HUES6 (cell line): ENCODE measurements around the gene CHD5.

ENCODE experiments used
- H3K27ac ChIP-seq: 2 replicates; pipeline ENCODE4 v1.7.0; 2013; ENCODE audit warnings: low read depth, mild to moderate bottlenecking, low read length, inconsistent platforms
- H3K27me3 ChIP-seq: 2 replicates; pipeline ENCODE4 v1.6.1; 2013; ENCODE audit warnings: low read length; ENCODE audit not compliant: control insufficient read depth, insufficient read depth
- H3K36me3 ChIP-seq: 2 replicates; pipeline ENCODE4 v1.6.1; 2013; ENCODE audit warnings: low read length; ENCODE audit not compliant: control insufficient read depth, insufficient read depth
- H3K4me1 ChIP-seq: 2 replicates; pipeline ENCODE4 v1.6.1; 2013; ENCODE audit warnings: low read length; ENCODE audit not compliant: control insufficient read depth, insufficient read depth
- H3K4me3 ChIP-seq: 2 replicates; pipeline ENCODE4 v1.5.1; 2013; ENCODE audit warnings: low read depth, low read length
- H3K9ac ChIP-seq: one replicate; pipeline ENCODE4 v1.6.1; 2013; ENCODE audit warnings: mild to moderate bottlenecking, low read length
- H3K9me3 ChIP-seq: 2 replicates; pipeline ENCODE4 v1.6.1; 2013; ENCODE audit warnings: low read depth, low read length; ENCODE audit not compliant: control insufficient read depth, insufficient read depth

CHD5 gene

DNA sequence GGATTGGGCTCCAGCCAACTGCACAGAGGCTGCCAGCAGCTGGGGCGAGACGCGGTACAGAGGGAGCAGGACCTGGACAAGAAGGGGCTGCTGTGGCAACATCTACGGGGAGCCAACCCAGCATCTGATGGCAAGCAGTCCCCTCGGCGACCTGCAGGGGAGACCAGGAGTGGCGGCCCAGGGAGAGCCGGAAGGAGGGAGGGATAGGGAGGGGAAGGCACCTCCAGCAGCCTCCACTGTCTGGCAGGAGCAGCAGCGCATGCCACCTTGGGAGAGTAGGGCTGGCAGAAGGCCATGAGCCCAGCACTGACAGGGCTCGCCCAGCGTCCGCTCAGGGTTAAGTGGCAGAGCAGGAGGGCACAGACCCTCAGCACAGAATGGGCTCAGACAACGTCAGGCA lies 17.3 kb downstream of the CHD5 start:
- no peak overlapping the region for H3K9ac ChIP-seq
- H3K4me1 ChIP-seq = peaks cover 17% of the 10 kb centered on the region
- H3K9me3 ChIP-seq = no peaks in the 10 kb centered on the region
- H3K27ac ChIP-seq = no peak overlapping the region
- H3K27me3 ChIP-seq = peaks cover 13% of the 10 kb centered on the region; the same call in 1 of the 2 replicates
- no peaks in the 10 kb centered on the region for H3K36me3 ChIP-seq
- no peak overlapping the region for H3K4me3 ChIP-seq

DNA sequence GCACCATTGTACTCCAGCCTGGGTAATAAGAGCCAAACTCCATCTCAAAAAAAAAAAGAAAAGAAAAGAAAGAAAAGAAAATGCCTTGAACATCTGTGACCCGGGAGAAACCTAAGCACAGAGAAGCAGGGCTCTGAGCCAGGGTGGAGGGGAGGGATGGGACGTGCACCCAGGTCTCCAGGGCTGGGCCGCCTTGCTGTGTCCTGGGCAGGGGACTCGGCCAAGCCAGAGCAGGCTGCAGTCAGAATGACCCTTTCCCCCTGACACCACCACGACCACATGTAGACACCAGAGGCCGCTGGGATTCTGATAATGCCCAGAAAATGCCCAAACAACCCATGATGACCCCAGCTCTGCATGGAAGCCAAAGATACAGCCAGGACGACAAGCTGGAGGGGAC lies 17.8 kb downstream of the CHD5 start:
- no peak overlapping the region for H3K27ac ChIP-seq
- peaks cover 9% of the 10 kb centered on the region; the same call in 1 of the 2 replicates for H3K27me3 ChIP-seq
- H3K4me1 ChIP-seq = peaks cover 21% of the 10 kb centered on the region
- no peak overlapping the region for H3K9ac ChIP-seq
- no peaks in the 10 kb centered on the region for H3K9me3 ChIP-seq
- no peak overlapping the region for H3K4me3 ChIP-seq
- H3K36me3 ChIP-seq = no peaks in the 10 kb centered on the region

DNA sequence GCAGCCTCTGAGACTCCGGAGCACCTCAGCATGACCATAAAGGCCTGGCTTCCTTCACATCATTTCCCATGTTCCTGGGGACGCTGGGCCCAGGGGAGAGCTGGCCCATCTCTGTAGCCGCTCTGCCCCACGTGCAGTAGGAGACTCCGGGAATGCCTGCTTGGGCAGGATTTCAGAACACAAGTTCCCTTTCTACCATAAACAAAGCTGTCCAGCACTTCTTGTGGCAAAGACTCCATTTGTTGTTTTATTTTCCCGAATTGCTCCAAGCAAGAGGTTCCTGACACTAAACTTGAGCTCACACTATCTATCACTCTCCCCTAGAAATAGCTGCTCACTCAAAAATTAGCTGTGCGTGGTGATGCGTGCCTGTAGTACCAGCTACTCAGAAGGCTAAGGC lies 21.9 kb downstream of the CHD5 start:
- no peaks in the 10 kb centered on the region for H3K9me3 ChIP-seq
- peaks cover 7% of the 10 kb centered on the region; the same call in 1 of the 2 replicates for H3K27me3 ChIP-seq
- peaks cover 28% of the 10 kb centered on the region for H3K4me1 ChIP-seq
- no peaks in the 10 kb centered on the region for H3K36me3 ChIP-seq
- H3K27ac ChIP-seq = no peak overlapping the region
- peak overlapping the region; percentile 38 for H3K9ac ChIP-seq
- no peak overlapping the region for H3K4me3 ChIP-seq

DNA sequence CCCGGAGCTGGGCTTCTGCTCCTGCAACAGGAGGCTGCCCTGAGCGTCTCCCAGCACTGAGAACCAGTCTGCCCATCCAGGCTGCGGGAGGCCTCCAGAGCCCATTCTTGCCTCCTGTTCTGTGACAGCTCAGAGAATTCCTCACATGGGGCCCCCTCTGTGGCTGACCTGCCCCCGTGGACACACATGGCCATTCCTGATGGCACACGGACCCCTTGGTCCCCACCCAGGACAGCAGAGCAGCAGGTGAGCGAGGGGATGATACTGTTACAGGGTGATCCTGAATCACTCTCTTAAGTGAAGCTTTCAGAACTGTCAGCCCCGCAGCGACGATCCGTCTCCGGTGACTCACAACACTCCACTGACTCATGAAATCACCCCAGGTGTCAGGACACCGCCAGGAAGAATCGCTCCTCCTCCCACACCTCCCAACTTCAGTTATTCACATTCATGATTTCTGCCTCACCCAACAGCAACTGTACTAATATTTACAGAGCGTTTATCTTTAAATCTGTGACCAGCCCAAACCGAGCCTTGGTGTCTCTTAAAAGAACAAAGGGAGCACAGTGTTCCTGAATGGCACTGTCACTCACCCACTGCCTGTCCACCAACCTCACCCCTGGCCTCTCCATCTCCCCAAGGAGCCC lies 22.5 kb downstream of the CHD5 start:
- Histone ChIP-seq H3K27ac (no peak overlapping the region), H3K9me3 (no peaks in the 10 kb centered on the region), H3K4me3 (no peak overlapping the region), H3K27me3 (peaks cover 7% of the 10 kb centered on the region; the same call in 1 of the 2 replicates), H3K36me3 (no peaks in the 10 kb centered on the region), H3K4me1 (peaks cover 28% of the 10 kb centered on the region), H3K9ac (peak overlapping the region; percentile 38)

DNA sequence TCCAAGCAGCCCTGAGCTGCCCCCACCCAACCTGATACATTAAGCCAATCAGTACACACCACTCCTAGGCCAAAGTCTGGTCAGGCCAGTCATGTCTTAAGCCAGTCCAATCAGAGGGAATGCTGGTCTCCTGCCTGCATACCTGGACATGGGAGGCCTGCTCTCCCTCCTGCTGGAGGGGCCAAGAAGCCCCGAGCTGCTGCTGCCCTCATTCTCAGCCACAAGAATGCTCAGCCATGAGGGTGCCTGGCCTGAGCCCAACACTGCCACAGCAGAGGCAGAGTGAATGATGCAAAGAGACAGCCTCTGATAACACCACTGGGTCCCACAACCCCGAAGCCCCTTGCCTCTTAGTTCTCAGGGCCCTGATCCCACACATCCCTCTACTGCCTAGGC lies 23.0 kb downstream of the CHD5 start:
- peaks cover 7% of the 10 kb centered on the region; the same call in 1 of the 2 replicates for H3K27me3 ChIP-seq
- H3K9ac ChIP-seq = peak overlapping the region; percentile 21
- no peak overlapping the region for H3K4me3 ChIP-seq
- peaks cover 24% of the 10 kb centered on the region for H3K4me1 ChIP-seq
- H3K27ac ChIP-seq = no peak overlapping the region
- no peaks in the 10 kb centered on the region for H3K9me3 ChIP-seq
- H3K36me3 ChIP-seq = no peaks in the 10 kb centered on the region

DNA sequence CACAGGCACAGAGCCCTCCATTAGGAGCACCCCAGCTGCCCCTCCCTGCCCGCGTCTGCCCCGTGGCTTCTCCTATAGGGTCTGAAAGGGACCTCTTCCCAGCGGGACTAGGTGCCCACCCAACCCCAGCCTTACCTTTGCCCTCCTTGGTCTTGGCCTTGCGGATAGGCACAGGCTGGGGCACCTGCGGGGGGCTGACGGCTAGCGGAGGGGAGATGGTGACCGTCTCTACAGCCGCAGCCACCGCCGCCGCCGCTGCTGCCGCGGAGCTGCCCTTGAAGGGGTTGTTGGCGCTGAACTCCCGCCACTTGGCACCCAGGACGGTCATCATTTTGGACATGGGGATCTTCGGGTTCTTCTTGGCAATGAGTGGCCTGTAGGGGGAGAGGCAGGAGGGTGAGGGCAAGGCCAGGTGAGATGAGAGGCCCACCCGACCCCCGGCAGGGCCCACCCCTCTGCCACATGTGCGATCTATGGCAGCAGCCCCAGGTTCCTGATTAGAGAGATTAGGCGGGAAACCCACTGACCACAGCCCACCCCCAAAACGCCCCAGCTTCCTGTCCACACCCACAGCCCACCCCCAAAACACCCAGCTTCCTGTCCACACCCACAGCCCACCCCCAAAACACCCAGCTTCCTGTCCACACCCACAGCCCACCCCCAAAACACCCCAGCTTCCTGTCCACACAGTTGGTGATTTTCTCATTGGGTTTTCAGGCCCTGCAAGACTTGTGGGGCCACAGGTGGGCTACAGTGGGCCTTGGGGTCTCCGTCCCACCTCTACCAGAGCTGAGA lies 25.4 kb downstream of the CHD5 start:
- Histone ChIP-seq H3K36me3 (no peaks in the 10 kb centered on the region), H3K9me3 (peaks cover 2% of the 10 kb centered on the region; the same call in 1 of the 2 replicates), H3K4me3 (no peak overlapping the region), H3K27me3 (peaks cover 11% of the 10 kb centered on the region), H3K4me1 (peaks cover 18% of the 10 kb centered on the region), H3K27ac (no peak overlapping the region), H3K9ac (no peak overlapping the region)

DNA sequence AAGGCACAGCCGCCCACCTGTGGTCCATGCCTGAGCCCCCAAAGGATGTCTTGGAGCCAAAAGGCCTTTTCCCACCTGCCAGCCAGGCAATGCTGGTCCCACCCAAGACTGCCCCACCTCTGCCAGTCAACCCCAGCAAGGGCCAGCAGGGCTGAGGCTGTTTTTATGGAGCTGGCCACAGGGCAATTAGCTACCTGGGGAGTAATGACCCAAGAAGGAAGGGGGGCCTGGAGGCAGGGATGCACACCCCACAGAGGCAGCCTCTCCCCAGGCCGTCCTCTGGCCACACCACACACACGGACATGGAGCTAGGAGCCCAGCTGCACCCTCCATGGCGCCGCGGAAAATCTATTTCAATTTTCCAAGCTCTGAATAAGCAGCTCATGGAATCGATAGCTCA lies 27.2 kb downstream of the CHD5 start:
- Histone ChIP-seq H3K9ac (no peak overlapping the region), H3K4me3 (no peak overlapping the region), H3K27ac (no peak overlapping the region), H3K27me3 (peaks cover 26% of the 10 kb centered on the region), H3K4me1 (peaks cover 15% of the 10 kb centered on the region), H3K9me3 (peaks cover 3% of the 10 kb centered on the region; the same call in 1 of the 2 replicates), H3K36me3 (no peaks in the 10 kb centered on the region)

DNA sequence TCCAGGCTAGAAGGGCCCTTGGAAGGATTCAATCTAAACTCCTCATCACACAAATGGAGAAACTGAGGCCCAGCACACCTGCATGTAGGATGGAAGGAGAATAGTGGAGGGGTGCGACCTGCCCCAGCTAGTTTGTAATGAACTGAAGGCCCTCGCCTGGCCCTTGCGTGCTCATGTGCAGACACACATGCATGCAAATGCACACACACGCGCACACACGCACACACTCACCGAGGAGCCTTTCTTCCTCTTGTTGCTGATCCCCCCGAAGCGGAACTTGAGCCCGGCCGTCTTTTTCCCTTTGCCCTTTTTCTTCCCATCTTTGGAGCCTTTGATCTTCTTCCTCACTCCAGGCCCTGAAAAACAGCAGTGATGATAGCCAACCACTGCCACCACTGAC lies 27.9 kb downstream of the CHD5 start:
- Histone ChIP-seq H3K27me3 (peaks cover 33% of the 10 kb centered on the region), H3K27ac (no peak overlapping the region), H3K4me1 (peaks cover 8% of the 10 kb centered on the region; the same call in 1 of the 2 replicates), H3K36me3 (no peaks in the 10 kb centered on the region), H3K4me3 (no peak overlapping the region), H3K9me3 (peaks cover 3% of the 10 kb centered on the region; the same call in 1 of the 2 replicates), H3K9ac (no peak overlapping the region)

DNA sequence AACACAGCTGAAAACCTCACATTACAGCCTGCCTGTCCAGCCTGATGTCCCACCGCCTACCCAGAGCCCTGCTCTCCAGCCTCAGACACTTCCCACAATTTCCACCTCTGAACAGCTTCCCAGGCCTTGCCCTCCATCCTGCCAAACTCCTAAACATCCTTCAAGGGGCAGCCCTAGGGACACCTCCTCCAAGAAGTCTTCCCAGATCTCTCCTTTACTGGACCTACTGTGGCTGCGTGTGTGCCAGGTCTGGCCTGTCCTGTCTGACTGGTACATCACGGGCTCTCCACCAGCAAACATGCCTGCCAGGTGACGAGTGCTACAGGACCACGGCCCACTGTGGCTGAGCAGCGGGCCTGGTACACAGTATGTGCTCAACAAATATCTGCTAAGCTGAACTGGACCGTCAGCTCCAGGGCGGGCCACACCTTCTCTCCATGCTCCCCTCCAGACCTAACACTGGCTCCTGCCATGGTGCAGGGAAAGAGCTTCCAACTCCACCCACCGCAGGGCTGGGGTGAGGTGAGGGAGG lies 28.8 kb downstream of the CHD5 start:
- no peak overlapping the region for H3K9ac ChIP-seq
- H3K36me3 ChIP-seq = no peaks in the 10 kb centered on the region
- no peak overlapping the region for H3K27ac ChIP-seq
- H3K4me3 ChIP-seq = no peak overlapping the region
- peaks cover 3% of the 10 kb centered on the region; the same call in 1 of the 2 replicates for H3K9me3 ChIP-seq
- peaks cover 40% of the 10 kb centered on the region for H3K27me3 ChIP-seq
- 0 out of 2 replicates have a peak, but pooled peaks cover 3% of the 10 kb centered on the region for H3K4me1 ChIP-seq

DNA sequence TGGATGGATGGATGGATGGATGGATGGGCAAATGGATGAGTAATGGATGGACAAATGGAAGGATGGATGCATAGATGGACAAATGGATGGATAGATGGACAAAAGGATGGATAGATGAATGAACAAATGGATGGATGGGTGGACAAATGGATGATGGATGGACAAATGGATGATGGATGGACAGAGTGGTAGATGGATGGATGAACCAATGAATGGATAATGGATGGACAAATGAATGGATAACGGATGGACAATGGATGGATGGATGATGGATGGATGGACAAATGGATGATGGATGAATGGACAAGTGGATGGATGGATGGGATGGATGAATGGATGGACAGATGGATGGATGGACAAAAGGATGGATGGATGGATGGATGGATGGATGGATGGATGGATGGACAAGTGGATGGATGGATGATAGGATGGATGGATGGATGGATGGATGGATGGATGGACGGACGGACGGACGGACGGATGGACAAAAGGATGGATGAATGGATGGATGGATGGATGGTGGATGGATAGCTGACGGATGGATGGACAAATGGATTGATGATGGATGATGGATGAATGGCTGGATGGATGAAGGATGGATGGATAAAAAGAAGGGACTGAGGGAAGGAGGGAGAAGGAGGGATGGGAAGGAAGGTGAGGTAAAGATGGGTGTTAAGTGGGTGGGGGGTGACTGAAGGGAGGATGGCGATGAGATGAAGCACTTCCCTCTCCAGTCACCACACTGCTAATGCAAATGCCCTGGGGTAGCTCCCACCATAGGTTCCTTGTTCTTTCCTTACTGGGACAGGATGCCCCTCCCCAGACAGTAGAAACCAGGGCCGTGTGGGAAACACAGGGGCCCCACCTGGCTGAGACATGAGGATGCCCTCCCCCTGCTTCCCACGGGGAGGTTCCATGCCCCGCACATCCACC lies 29.8 kb downstream of the CHD5 start:
- no peak overlapping the region for H3K9ac ChIP-seq
- peaks cover 3% of the 10 kb centered on the region; the same call in 1 of the 2 replicates for H3K9me3 ChIP-seq
- H3K4me1 ChIP-seq = 0 out of 2 replicates have a peak, but pooled peaks cover 3% of the 10 kb centered on the region
- H3K27ac ChIP-seq = no peak overlapping the region
- H3K4me3 ChIP-seq = no peak overlapping the region
- H3K36me3 ChIP-seq = no peaks in the 10 kb centered on the region
- peaks cover 49% of the 10 kb centered on the region for H3K27me3 ChIP-seq
